SK-N-SH (cell line): Measurements from ENCODE around the gene SETBP1. TPM values are rescaled to one million over a fixed set of nuclear protein-coding genes. Genes with fewer than 3 reads are reported as not detected.

ENCODE experiments used
- CTCF ChIA-PET: fragments of 300-600, 350-600 bp; formaldehyde crosslinking; extraction: SDS; loops from one replicate; lab custom pipeline; 2021; lab: Yijun Ruan, JAX
- POLR2A ChIA-PET: fragments of 350-600 bp; sonication (Branson Sonifier 250); formaldehyde crosslinking; extraction: SDS; loops from one replicate; lab custom pipeline; 2020; ENCODE audit warnings: antibody characterized with exemption, inconsistent platforms; lab: Yijun Ruan, JAX
- DNase-seq: peaks from one replicate; pipeline ENCODE4 v3.0.0; 2012
- H2AFZ ChIP-seq: fragments of 200-600 bp; sonication (generic); 2 replicates; pipeline ENCODE4 v1.8.1; 2016; ENCODE audit warnings: antibody characterized with exemption, mild to moderate bottlenecking, low read depth
- H3F3A ChIP-seq: fragments of 200-600 bp; sonication (generic); replicated peaks from 2 replicates; pipeline ENCODE3; 2016; ENCODE audit warnings: antibody characterized with exemption, mild to moderate bottlenecking; ENCODE audit not compliant: insufficient read depth
- H3K27ac ChIP-seq, 2 experiments: fragments of 200-500 bp in 1 of 2; fragments of 200-600 bp in 1 of 2; sonication (Bioruptor generic) in 1 of 2; sonication (generic), shearing (Covaris generic) in 1 of 2; 2 replicates each; pipeline versions ENCODE4 v1.5.1 to v1.6.1; 2014 to 2016; ENCODE audit warnings: low read depth in 2 of 2, inconsistent platforms in 1 of 2, low read length in 1 of 2, mild to moderate bottlenecking in 1 of 2, mixed read lengths in 1 of 2
- H3K27me3 ChIP-seq: fragments of 200-600 bp; sonication (generic), shearing (Covaris generic); 2 replicates; pipeline ENCODE4 v1.6.1; 2016; ENCODE audit warnings: mixed run types; ENCODE audit not compliant: insufficient read depth
- H3K36me3 ChIP-seq, 2 experiments: fragments of 200-500 bp in 1 of 2; fragments of 200-600 bp in 1 of 2; sonication (Bioruptor generic) in 1 of 2; sonication (generic) in 1 of 2; replicated peaks in 1 of 2; 2 replicates each; pipeline versions ENCODE3 to v1.5.1; 2014 to 2016; ENCODE audit warnings: low read length in 1 of 2, mild to moderate bottlenecking in 1 of 2; ENCODE audit not compliant: insufficient read depth in 2 of 2, control insufficient read depth in 1 of 2
- H3K4me1 ChIP-seq, 2 experiments: fragments of 200-500 bp in 1 of 2; fragments of 200-600 bp in 1 of 2; sonication (Bioruptor generic) in 1 of 2; sonication (generic), shearing (Covaris generic) in 1 of 2; 2 replicates each; pipeline versions ENCODE4 v1.5.1 to v1.6.1; 2014 to 2016; ENCODE audit warnings: low read depth in 1 of 2, low read length in 1 of 2, mixed run types in 1 of 2; ENCODE audit not compliant: insufficient read depth in 2 of 2, control insufficient read depth in 1 of 2
- H3K4me2 ChIP-seq: fragments of 200-600 bp; sonication (generic), shearing (Covaris generic); 2 replicates; pipeline ENCODE4 v1.6.1; 2017; ENCODE audit warnings: mixed run types
- H3K4me3 ChIP-seq, 2 experiments: fragments of 200-500 bp in 1 of 2; fragments of 200-600 bp in 1 of 2; sonication (Bioruptor generic) in 1 of 2; sonication (generic), shearing (Covaris generic) in 1 of 2; 2 replicates each; pipeline versions ENCODE4 v1.5.1 to v1.8.1; 2014 to 2016; ENCODE audit warnings: low read depth in 2 of 2, inconsistent platforms in 1 of 2, low read length in 1 of 2, mild to moderate bottlenecking in 1 of 2, mixed read lengths in 1 of 2, moderate library complexity in 1 of 2
- H3K79me2 ChIP-seq: fragments of 200-600 bp; sonication (generic); 2 replicates; pipeline ENCODE4 v1.8.1; 2017; ENCODE audit warnings: mild to moderate bottlenecking; ENCODE audit not compliant: insufficient read depth
- H3K9ac ChIP-seq: fragments of 200-600 bp; sonication (generic); 2 replicates; pipeline ENCODE4 v1.6.1; 2017; ENCODE audit warnings: mixed run types
- H3K9me2 ChIP-seq: fragments of 200-600 bp; sonication (generic); 2 replicates; pipeline ENCODE4 v1.6.1; 2017; ENCODE audit warnings: mixed run types
- H3K9me3 ChIP-seq: fragments of 200-600 bp; sonication (generic); 2 replicates; pipeline ENCODE4 v1.6.1; 2017; ENCODE audit warnings: mixed run types, mild to moderate bottlenecking, moderate library complexity
- H4K20me1 ChIP-seq: fragments of 200-600 bp; sonication (generic); 2 replicates; pipeline ENCODE4 v1.6.1; 2017; ENCODE audit warnings: mild to moderate bottlenecking, mixed run types; ENCODE audit not compliant: insufficient read depth
- EP300 ChIP-seq, 2 experiments: IDR thresholded peaks; 2 replicates each; pipeline versions ENCODE4 v1.4.0 to v1.6.1; 2012; ENCODE audit warnings: borderline replicate concordance in 1 of 2, low read depth in 1 of 2, low read length in 1 of 2
- EZH2phosphoT487 ChIP-seq: fragments of 200-600 bp; sonication (generic); IDR thresholded peaks from 2 replicates; pipeline ENCODE4 v1.6.1; 2017; ENCODE audit warnings: low read depth, mixed run types, mild to moderate bottlenecking, antibody characterized with exemption, moderate library complexity, borderline replicate concordance
- FOXJ3 ChIP-seq: sonication (generic); formaldehyde crosslinking; IDR thresholded peaks from 2 replicates; pipeline ENCODE4 v1.5.1; 2020; ENCODE audit warnings: mild to moderate bottlenecking, missing genetic modification reagents
- FOXM1 ChIP-seq: IDR thresholded peaks from 2 replicates; pipeline ENCODE4 v1.4.0; 2012; ENCODE audit warnings: low read depth, mild to moderate bottlenecking
- GABPA ChIP-seq: IDR thresholded peaks from 2 replicates; pipeline ENCODE4 v1.4.0; 2012; ENCODE audit warnings: low read depth, mild to moderate bottlenecking
- MAX ChIP-seq: IDR thresholded peaks from 2 replicates; pipeline ENCODE4 v1.4.0; 2012; ENCODE audit warnings: low read depth
- NRF1 ChIP-seq: IDR thresholded peaks from 2 replicates; pipeline ENCODE4 v1.6.1; 2012; ENCODE audit warnings: low read depth, mild to moderate bottlenecking, low read length
- POLR2AphosphoS5 ChIP-seq: IDR thresholded peaks from 2 replicates; pipeline ENCODE4 v1.6.1; 2012; ENCODE audit warnings: low read depth, low read length
- RXRA ChIP-seq: IDR thresholded peaks from 2 replicates; pipeline ENCODE4 v1.4.0; 2012; ENCODE audit warnings: low read depth, mild to moderate bottlenecking, borderline replicate concordance
- SIN3A ChIP-seq: IDR thresholded peaks from 2 replicates; pipeline ENCODE4 v1.6.1; 2012; ENCODE audit warnings: low read depth, mild to moderate bottlenecking, low read length, moderate library complexity, borderline replicate concordance
- TAF1 ChIP-seq: IDR thresholded peaks from 2 replicates; pipeline ENCODE4 v1.6.1; 2012; ENCODE audit warnings: low read depth, mild to moderate bottlenecking, low read length, moderate library complexity, borderline replicate concordance
- TCF12 ChIP-seq: IDR thresholded peaks from 2 replicates; pipeline ENCODE4 v1.4.0; 2012
- YY1 ChIP-seq: IDR thresholded peaks from 2 replicates; pipeline ENCODE4 v1.4.0; 2012; ENCODE audit warnings: low read depth, mild to moderate bottlenecking
- WGBS: methylation state at CpG from one replicate; pipeline ENCODE4 v1.1.6; 2017; ENCODE audit warnings: low lambda C conversion rate; 5-methylcytosine and 5-hydroxymethylcytosine counted together
- polyA plus RNA-seq, 3 experiments: library from polyadenylated mRNA; depleted of rRNA; stranded (reverse); fragments of >200 nt; gene quantifications; 2 replicates each; pipeline ENCODE4 v1.2.3, GENCODE V29; 2012
- TF ChIP-seq, protein P1 (sequence below): fragments of 150-350 bp; IDR thresholded peaks from 2 replicates; pipeline ENCODE4 v1.6.1; 2016; ENCODE audit warnings: mild to moderate bottlenecking, low read depth, low read length
- TF ChIP-seq, protein P2 (sequence below): IDR thresholded peaks from 2 replicates; pipeline ENCODE4 v1.4.0; 2012; ENCODE audit warnings: low read depth, borderline replicate concordance
- TF ChIP-seq, protein P3 (sequence below): IDR thresholded peaks from 2 replicates; pipeline ENCODE4; 2012

The SETBP1 gene
- polyA plus RNA-seq, 1 of the 3 experiments (the other 2 are of a cell fraction), result 3.0 TPM

- no peaks in the 10 kb centered on the region for H3K4me1 ChIP-seq
- TF ChIP-seq FOXJ3 (CRISPR knock-in tag), result no peak
- no peak for TF ChIP-seq YY1
- TF ChIP-seq RXRA, result no peak
- TF ChIP-seq, all 33 proteins: peak for 0
- Histone ChIP-seq H3K9ac (no peak overlapping the region), H3K9me2 (no peaks in the 10 kb centered on the region), H4K20me1 (no peaks in the 10 kb centered on the region), H2AFZ (no peak overlapping the region), H3K4me3 (no peak overlapping the region), H3K27ac (no peak overlapping the region), H3K4me2 (no peak overlapping the region), H3K9me3 (no peaks in the 10 kb centered on the region), H3K36me3 (no peaks in the 10 kb centered on the region), H3F3A (no peaks in the 10 kb centered on the region), H3K27me3 (no peaks in the 10 kb centered on the region), H3K79me2 (no peaks in the 10 kb centered on the region)
- ChIA-PET CTCF (interaction anchor here (2.4 kb wide), 1 partner anchor 11 kb away, joined by 8 read pairs; no protein-coding TSS in a partner anchor), POLR2A (no interaction called here)
- DNase-seq, result no peak
- WGBS, result 89% methylated on average over 2 of the region's 2 CpGs
Measured at GRCh38 chr18:44857081-44857480, 176.4 kb downstream of the SETBP1 start.

DNA sequence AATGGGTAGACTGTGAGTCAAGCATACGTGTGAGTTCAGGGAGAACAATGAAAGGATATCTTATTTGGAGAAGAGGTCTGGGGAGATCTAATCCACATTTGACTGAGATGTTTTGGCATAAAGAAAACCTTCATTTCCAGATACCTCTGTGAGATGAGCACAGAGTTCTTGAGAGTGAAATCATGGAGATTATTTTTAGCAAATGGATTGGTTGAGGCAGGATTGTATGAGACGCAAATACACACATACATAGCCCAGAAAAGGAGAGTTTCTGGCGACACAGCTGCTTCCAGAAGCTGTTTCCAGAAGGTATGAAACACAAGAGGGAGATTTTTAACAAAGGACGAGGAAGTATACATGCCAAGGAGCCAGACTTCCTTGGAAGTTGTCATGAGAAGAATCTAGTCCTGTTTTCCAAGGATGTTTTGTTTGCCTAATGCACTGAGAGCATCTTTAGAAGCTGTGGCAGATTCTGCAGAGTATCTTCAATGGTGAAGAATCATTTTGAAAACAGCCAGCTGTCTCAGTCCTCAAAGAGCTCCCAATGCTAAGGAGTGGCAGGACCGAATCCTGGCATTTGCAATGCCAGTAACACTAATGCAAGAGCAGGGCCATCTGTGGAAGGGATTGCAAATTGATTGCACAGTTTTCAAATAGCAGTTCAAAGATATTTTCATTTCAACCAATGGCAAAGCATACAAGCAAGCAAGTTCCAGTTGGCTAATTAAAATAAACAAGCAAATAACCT is 177.2 kb downstream of the SETBP1 start:
- CTCF ChIA-PET, result interaction anchor here (2.4 kb wide), 1 partner anchor 10 kb away, joined by 8 read pairs; no protein-coding TSS in a partner anchor
- Histone ChIP-seq H3K27ac (no peak overlapping the region), H3K9me2 (no peaks in the 10 kb centered on the region), H3K4me2 (no peak overlapping the region), H3K9ac (no peak overlapping the region)
- DNase-seq, result no peak
- TF ChIP-seq EZH2phosphoT487 (no peak), TAF1 (no peak)
- TF ChIP-seq, protein P1, sequence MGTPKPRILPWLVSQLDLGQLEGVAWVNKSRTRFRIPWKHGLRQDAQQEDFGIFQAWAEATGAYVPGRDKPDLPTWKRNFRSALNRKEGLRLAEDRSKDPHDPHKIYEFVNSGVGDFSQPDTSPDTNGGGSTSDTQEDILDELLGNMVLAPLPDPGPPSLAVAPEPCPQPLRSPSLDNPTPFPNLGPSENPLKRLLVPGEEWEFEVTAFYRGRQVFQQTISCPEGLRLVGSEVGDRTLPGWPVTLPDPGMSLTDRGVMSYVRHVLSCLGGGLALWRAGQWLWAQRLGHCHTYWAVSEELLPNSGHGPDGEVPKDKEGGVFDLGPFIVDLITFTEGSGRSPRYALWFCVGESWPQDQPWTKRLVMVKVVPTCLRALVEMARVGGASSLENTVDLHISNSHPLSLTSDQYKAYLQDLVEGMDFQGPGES, result no peak
- TF ChIP-seq, all 33 proteins: peak for 0
- H3K79me2 ChIP-seq, result no peaks in the 10 kb centered on the region
- H3K4me3 ChIP-seq, result no peak overlapping the region
- no peaks in the 10 kb centered on the region for H4K20me1 ChIP-seq
- no peaks in the 10 kb centered on the region for H3K27me3 ChIP-seq
- no peak overlapping the region for H2AFZ ChIP-seq
- 91% methylated on average over 4 of the region's 5 CpGs for WGBS
- H3K36me3 ChIP-seq, result no peaks in the 10 kb centered on the region
- POLR2A ChIA-PET, result no interaction called here
- H3K9me3 ChIP-seq, result no peaks in the 10 kb centered on the region
- H3F3A ChIP-seq, result no peaks in the 10 kb centered on the region
- H3K4me1 ChIP-seq, result no peaks in the 10 kb centered on the region

- Histone ChIP-seq H2AFZ (no peak overlapping the region), H3K27ac (no peak overlapping the region), H3K4me2 (no peak overlapping the region), H3F3A (no peaks in the 10 kb centered on the region), H3K4me1 (no peaks in the 10 kb centered on the region), H3K27me3 (no peaks in the 10 kb centered on the region), H3K36me3 (no peaks in the 10 kb centered on the region), H3K9ac (no peak overlapping the region), H4K20me1 (no peaks in the 10 kb centered on the region), H3K9me3 (no peaks in the 10 kb centered on the region), H3K4me3 (no peak overlapping the region), H3K9me2 (no peaks in the 10 kb centered on the region), H3K79me2 (no peaks in the 10 kb centered on the region)
- CTCF ChIA-PET, result no interaction called here
- POLR2A ChIA-PET, result no interaction called here
- no peak for DNase-seq
- TF ChIP-seq FOXM1 (no peak), POLR2AphosphoS5 (no peak), EP300 (IDR thresholded peaks at IDR 0.05; ENCODE audit: borderline replicate concordance in 1 of 2, low read depth in 1 of 2, low read length in 1 of 2) (no peak), SIN3A (no peak), GABPA (no peak), MAX (no peak), RXRA (no peak), YY1 (no peak), TCF12 (no peak), NRF1 (no peak)
- TF ChIP-seq, protein P2, sequence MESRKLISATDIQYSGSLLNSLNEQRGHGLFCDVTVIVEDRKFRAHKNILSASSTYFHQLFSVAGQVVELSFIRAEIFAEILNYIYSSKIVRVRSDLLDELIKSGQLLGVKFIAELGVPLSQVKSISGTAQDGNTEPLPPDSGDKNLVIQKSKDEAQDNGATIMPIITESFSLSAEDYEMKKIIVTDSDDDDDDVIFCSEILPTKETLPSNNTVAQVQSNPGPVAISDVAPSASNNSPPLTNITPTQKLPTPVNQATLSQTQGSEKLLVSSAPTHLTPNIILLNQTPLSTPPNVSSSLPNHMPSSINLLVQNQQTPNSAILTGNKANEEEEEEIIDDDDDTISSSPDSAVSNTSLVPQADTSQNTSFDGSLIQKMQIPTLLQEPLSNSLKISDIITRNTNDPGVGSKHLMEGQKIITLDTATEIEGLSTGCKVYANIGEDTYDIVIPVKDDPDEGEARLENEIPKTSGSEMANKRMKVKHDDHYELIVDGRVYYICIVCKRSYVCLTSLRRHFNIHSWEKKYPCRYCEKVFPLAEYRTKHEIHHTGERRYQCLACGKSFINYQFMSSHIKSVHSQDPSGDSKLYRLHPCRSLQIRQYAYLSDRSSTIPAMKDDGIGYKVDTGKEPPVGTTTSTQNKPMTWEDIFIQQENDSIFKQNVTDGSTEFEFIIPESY, result no peak
- TF ChIP-seq, protein P3, sequence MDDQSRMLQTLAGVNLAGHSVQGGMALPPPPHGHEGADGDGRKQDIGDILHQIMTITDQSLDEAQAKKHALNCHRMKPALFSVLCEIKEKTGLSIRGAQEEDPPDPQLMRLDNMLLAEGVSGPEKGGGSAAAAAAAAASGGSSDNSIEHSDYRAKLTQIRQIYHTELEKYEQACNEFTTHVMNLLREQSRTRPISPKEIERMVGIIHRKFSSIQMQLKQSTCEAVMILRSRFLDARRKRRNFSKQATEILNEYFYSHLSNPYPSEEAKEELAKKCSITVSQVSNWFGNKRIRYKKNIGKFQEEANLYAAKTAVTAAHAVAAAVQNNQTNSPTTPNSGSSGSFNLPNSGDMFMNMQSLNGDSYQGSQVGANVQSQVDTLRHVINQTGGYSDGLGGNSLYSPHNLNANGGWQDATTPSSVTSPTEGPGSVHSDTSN, result no peak
Measured at GRCh38 chr18:44859263-44859662, 178.6 kb downstream of the SETBP1 start.
